ENCODE data around the gene RPGRIP1L.

RPGRIP1L gene

DNA sequence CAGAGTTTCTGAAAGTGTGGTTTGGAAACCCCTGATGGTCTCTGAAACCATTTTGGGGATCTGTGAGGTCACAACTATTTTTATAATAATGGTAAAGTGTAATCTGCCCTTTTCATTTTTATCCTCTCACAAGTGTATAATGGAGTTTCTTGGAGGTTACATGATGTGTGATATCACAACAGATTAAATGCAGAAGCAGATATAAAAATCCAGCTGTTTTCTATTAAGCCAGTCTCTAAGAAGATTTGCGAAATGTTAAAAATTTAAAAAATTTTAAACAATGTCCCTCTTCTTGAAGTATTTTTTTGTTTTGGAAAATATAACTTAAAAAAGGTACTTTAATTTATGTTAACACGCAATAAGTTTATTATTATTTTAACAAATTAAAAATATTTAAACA lies 48.7 kb downstream of the RPGRIP1L start:
- DNase-seq (ENCODE audit: low read depth in 2 of 2), result no peak

DNA sequence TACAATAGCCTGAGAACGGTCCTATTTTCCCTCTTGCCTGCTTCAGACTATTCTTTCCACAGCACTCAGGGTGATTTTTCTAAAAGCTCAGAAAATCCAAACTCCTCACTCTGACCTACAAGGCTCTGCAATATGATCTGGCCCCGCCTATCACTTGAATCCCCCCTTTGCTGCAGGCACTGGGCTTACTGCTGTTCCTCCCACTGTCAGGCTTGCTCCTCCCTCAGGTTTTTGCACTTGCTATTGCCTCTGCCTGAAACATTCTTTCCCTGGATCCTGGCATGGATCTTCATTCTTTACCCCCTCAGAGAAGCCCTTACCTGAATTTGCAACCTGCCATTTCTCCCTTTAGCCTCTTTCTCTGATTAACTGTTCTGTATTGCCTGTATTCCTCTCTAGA lies 52.3 kb downstream of the RPGRIP1L start:
- DNase-seq (ENCODE audit: low read depth in 2 of 2), result no peak

DNA sequence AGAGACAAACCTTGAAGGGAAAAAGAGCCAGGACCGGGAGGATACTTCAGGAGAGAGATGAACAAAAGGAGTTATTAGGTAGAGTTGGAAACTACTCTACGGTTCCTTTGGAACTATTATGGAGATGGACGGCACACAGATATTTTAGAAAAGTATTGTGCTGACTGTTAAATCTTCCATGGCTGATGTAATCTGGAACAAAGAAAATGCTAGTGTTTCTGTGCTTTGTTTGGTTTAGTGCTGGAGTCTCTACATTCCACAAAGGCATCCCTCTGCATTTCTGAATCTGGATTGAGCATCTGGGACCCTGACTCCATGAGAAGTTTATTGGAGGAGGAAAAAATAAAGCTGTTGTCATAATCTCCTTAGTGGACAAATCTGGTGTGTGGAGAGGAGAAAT lies 57.2 kb downstream of the RPGRIP1L start:
- DNase-seq (ENCODE audit: low read depth in 2 of 2), result no peak

DNA sequence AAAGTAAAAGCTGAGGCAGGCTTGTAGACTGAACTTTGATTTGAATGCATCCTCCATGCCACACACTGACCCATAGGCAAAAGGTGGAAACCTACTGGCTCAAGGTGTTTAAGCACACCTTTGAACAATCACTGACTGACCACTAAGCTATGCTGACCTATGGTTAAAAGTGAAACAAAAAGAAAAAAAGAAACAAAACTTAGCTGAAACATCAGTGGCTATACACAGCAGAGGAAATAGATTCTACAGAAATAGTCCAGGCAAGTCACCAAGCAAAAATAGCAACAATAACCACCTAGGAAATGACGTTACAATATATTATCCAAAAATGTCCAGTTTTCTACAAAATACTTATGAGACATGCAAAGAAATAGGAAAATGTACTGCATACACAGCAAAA lies 60.2 kb downstream of the RPGRIP1L start:
- no peak for DNase-seq (ENCODE audit: low read depth in 2 of 2)

DNA sequence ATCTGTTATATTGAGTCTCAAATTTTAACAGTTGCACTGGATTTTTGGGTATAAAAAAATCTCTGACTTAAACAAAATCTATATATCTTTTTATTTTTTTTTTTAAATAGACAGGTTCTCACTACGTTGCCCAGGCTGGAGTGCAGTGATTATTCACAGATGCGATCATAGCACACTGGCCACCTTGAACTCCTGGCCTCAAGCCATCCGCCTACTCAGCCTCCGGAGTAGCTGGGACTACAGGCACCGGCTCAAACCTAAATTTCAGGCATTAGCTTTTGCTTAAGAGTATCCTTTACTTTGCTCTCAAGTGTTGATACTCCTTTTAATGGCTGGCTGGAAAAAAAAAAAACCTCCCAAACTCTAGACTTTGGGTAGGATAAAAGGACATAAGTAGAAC lies 61.6 kb downstream of the RPGRIP1L start:
- DNase-seq (ENCODE audit: low read depth in 2 of 2), result no peak

DNA sequence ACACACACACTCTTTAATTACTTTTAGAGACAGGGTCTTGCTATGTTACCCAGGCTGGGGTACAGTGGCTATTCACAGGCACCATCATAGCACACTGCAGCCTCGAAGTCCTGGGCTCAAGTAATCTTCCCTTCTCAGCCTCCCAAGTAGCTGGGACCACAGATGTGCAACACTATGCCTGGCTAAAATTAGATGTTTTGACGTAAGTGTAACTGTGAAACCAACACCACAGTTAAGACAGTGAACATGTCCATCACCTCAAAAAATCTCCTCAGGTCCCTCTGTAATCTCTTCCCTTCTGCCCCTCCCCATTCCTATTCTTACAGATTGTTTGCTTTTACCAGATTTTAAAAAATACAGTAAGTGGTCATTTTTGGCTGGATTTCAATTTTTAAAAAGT lies 66.7 kb downstream of the RPGRIP1L start:
- DNase-seq (ENCODE audit: low read depth in 2 of 2), result no peak

DNA sequence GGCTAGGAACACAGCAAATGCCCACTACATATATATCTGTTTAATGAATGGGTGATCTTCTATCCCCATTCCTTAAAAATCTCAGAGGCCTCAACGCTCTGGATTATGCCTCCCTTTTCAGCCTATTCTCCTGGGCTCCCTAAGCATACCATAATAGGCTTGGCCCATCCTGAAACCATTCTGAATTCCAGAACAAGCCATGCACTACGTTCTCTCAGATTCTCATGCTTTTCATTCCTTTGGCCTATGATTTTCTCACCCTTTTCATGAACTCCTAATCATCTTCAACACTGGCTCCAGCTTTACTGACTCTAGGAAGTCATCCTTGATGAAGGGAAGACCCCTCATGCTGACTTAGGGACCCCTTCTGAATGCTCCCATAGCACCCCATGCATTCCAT lies 71.1 kb downstream of the RPGRIP1L start:
- DNase-seq (ENCODE audit: low read depth in 2 of 2), result no peak

DNA sequence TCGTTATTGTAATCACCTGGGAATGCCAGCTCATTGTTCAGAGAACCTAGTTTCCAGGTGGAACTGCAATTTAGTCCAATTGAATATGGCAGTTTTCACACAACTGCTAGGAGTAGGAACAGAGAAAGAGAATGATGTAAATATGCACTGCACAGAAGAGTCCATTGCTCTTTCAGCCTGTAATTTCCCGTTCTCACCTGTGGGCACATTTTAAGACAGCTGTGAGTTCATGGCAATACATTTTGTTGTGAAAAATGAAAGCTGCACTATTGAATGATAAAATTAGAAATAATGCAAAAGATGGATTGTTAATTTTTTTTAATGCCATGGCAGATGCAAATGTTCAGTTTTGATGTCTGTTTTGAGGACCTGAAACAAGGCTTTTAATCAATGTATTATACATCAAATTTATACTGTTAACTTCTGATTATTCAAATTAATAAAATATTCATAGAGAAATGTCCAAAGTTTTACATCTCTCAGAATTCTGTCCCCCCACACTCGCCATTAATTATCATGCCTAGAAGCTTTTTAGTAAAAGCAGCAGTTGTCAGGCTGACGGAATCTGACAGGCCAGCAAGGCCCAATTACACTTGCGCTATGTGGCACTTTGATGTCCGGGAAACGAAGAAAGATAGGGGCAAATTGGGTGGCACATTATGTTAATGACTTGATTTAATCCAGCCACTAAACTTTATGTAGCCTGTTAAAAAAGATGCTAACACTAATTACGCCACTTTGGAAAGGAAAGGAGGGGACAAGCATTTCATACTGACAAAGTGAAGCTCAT lies 72.2 kb downstream of the RPGRIP1L start:
- no peak for DNase-seq (ENCODE audit: low read depth in 2 of 2)

DNA sequence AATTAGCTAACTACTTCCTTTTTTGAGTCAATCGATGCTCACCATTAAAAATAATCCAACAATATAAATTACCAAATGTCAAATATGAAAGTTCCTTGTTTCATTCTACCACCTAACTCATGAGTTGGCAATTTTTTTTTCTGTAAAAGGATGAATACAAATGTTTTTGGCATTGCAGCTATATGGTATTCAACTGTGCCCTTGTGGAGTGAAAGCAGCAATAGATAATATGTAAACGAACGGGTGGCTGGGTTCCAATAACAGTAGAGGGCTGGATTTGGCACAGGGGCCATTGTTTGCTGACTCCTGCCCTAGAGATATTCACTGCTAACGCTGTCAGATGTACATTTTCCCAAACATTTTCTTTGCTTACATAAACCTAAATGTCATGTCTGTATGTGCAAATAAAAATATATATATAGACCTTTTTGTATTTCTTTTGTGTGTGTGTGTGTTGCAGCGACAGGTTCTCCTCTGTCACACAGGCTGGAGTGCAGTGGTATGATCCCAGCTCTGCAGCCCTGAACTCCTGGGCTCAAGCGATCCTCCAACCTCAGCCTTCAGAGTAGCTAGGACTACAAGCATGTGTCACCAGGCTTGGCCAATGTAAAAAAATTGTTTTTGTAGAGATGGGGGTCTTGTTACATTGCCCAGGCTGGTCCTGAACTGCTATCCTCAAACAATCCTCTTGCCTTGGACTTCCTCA lies 73.9 kb downstream of the RPGRIP1L start:
- DNase-seq (ENCODE audit: low read depth in 2 of 2), result no peak

DNA sequence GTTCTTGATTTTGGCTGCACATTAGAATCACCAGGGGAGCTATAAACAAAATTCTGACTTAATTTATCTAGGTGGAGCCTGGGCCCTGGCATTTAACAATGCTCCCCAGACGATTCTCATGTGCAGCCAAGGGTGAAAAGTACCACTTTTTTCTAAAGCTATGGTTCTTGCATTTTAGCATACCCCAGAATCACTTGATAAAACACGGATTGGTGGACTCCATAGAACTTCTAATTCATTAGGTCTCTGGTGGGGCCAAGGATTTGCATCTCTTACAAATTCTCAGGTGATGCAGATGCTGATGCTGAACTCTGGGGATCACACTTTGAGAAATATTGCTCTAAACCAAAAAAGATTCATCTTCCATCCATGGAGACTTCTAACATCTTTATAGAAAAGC lies 74.5 kb downstream of the RPGRIP1L start:
- no peak for DNase-seq (ENCODE audit: low read depth in 2 of 2)

DNA sequence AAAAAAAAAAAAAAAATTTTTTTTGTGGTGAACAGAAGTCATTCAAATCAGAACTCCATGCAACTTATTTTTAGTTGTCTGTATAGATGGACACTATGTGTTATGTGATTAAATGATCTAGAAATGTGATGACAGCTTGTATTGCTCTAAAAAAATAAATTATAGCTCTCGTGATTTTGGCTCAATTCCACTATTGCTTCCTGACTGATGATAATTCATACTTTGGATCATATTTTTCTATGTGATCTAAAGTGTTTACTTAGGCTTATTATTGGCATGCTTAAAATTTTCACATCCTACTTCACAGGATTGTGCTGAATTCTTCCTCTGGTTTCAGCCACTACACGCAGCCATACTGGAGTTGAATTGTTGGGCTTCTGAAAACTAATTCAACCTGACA lies 76.8 kb downstream of the RPGRIP1L start:
- DNase-seq (ENCODE audit: low read depth in 2 of 2), result no peak

DNA sequence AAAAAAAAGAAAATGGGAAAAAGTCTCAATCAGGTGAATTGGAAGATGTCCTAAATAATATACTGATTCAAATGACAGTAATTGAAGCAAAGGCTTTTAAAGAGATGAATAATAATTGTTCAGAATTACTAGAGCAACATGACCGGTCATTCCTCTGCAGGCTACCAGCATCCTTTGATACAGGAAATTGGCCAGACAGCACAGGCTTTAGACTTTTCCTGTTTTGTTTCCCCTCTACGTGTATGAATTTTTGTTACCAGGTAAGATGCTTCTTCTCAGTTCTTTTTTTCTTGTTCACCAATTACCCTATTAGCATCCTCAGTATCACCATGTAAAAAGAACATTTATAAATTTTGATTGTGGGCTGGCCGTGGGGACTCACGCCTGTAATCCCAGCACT lies 77.5 kb downstream of the RPGRIP1L start:
- DNase-seq (ENCODE audit: low read depth in 2 of 2), result no peak

DNA sequence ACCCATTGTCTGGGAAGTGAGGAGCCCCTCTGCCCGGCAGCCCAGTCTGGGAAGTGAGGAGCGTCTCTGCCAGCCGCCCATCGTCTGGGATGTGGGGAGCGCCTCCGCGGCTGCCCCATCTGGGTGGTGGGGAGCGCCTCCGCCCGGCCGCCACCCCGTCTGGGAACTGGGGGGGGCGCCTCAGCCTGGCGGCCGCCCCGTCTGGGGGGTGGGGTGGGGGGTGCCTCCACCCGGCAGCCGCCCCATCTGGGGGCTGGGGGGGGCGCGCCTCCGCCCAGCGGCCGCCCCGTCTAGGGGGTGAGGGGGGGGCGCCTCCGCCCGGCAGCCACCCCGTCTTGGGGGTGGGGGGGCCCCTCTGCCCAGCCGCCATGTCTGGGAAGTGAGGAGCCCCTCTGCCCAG lies 78.4 kb downstream of the RPGRIP1L start:
- no peak for DNase-seq (ENCODE audit: low read depth in 2 of 2)

DNA sequence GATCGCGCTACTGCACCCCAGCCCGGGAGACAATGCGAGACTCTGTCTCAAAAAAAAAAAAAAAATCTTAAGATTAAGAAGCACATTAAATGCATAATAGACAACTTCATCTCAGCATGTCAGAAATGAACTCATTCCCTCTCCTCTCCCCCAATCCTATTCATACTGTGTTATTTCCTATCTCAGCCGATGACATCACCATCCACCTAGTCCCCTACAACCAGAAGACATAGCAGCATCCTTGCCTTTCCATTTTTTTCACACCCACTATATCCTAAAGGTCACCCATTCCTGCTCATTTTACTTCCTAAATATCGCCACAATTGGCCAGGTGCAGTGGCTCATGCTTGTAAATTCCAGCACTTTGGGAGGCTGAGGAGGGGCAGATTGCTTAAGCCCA lies 81.3 kb downstream of the RPGRIP1L start:
- no peak for DNase-seq (ENCODE audit: low read depth in 2 of 2)

DNA sequence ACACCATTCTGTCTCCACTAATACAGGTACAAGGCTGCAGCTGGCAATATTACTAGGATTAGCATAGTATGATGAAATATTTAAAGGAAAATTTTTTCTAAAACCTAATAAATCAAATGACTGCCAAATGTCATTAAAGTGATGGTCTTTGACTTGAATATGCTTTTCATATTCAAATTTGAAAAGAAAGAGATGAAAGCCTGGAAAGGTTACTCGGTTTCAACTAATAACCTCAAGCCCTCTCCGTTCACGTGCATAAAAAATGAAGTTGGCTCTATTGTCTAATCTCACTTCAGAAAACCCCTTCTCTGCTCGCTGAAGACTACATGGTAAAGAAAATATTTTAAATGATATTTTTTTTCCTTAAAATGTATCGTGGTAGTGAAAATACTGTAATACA lies 83.2 kb downstream of the RPGRIP1L start:
- no peak for DNase-seq (ENCODE audit: low read depth in 2 of 2)

DNA sequence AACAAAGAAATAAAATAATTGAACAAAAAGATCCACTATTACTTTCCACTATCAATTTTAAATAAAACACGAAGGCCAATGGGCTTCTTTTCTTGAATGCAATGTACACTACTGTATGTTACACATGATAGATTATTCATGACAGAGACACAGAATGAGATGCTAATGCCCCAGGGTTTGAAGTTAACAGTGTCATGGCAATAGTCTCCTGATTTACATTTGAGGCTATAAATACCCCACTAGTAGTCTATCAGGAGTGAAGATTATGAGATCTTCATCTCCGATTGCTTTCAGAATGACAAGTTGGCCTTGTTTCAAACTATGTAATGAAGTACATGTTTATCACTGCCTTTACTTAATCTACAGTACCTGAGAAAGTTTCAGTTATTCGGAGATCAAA lies 84.4 kb downstream of the RPGRIP1L start:
- DNase-seq (ENCODE audit: low read depth in 2 of 2), result no peak

DNA sequence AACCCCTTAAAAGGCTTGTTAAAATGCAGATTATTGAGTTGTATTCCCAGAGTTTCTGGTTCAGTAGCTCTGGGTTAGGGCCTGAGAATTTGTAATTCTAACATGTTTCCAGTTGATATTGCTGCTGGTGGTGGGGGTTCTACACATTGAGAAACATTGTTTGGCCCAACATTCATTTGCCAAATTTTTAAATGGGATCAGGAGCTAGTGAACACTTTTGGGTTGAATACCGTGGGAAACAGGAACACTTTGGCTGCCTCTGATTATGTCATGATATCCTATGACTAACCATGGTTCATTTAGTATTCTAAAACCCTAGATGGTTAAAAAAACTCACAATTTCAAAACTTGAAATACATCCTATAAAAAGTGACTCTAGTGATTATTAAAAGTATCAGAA lies 89.3 kb downstream of the RPGRIP1L start:
- DNase-seq (ENCODE audit: low read depth in 2 of 2), result no peak

DNA sequence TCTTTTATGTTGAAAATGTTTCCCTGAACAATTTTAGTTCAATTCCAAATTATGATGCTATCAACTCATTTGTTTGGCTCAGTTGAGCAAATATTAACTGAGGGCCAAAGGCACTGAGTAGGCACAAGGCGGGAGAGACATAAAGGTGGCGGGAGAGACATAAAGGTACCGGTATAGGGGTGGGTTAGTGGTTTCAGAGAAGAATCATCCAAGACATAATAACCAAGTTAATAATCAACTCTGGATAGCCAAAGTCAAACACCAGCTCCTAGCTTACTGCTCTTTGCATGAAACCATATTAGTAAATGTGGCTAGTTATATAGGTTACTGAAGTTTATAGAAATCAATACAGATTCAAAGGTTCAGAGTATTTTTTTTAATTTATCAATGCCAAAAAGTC lies 91.7 kb downstream of the RPGRIP1L start:
- DNase-seq (ENCODE audit: low read depth in 2 of 2), result no peak

DNA sequence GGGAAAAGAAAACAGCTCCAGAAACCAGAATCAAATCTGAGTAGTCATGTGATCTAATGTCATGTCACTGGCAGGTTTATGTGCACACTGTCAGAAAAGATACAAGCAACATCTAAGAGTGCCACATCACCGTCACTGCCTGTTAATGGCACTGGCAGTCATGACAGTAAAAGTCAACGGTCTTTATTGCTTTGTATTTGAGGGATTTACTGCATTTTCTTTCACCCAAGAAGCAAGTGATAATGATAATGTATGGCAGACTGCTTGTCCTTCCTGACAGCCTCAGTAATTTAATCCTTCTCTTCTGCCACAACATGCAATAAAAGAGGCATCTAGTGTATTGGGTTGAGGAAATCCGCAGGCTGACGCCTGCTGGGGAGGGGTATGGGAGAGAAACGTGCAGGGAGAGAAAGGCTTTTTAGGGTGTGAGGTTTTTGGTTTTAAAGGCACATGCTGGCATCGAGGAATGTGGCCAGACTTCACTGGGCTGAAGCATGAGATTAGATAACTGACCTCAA lies 92.4 kb downstream of the RPGRIP1L start:
- no peak for DNase-seq (ENCODE audit: low read depth in 2 of 2)

DNA sequence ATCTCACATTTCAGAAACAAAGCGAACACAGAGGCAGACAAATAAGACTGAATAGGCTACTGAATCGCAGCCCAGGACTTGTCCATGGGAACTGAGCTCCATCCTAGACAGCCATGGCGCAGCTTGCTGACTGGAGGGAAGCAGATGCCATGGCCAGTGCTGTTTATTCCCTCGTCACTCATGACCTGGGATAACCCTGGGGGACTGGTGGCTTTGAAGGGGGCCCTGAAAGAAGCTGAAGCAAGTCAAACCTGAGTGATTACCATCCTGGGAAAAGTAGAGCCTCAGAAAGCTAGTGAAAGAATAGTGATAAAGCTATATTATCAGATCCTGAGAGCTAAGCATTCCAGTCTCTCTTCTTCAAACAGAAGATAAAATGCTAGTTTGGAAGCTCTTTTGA lies 94.1 kb downstream of the RPGRIP1L start:
- DNase-seq (ENCODE audit: low read depth in 2 of 2), result no peak

DNA sequence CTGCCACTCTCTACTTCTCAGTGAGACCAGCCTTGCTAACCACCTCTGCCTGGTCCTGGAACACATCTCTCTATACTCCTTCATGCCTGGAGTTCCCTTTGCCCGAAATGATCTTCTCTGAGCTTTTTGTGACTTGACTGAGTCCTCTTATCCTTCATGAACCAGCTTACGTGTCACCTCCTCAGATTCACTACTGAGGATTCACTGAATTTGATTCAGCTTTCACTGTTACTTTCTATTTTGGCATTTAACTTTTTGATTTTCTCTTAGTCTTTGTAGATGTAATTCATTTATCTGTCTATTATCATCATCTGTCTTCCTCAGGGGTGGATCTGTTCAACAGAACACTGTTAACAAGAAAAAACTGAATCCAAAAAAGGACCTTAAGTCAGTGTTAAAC lies 95.6 kb downstream of the RPGRIP1L start:
- DNase-seq (ENCODE audit: low read depth in 2 of 2), result no peak

DNA sequence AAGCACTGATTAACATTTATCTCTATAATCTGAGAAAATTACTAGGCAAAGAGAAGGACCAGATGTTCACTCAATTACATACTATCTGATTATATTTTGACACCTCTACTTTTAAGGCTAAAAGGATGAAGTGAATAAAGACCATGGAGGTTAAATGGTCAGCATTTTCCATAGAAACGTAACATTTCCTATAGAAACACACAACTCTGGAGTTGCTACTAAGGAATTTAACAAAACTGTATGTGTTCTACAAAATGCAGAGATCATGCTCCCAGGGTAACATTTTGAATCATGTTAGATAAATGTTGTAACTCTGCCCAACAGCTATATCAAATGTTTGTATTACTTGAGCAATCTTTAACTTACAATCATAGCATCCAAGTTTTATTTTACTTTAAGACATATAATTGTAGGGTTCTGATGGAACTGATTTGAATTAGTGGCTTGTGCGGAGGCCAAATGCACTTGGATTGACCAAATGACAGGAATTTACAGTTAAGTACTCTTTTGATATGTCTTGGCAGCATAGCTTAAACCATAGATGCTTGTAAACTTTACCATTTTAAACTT lies 97.7 kb downstream of the RPGRIP1L start:
- DNase-seq (ENCODE audit: low read depth in 2 of 2), result no peak

DNA sequence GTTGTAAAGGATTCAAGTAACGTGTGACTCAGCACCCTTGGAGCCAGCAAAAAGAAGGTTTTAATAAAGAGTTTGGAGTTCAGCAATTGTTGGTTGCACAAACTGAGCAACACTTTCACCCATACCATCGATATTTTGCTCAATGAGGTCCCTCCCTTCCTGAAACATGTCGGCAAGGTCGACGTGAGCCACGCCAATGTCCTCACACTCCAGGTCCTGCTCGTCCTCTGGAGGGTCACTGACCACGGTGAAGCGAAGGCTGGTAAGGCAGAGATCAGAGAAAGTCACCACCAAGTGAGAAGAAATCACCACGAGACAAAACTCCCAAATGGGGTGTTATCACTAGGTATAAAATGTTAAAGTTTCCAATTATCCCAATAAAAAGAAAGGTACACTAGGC lies 98.3 kb downstream of the RPGRIP1L start:
- no peak for DNase-seq (ENCODE audit: low read depth in 2 of 2)
